Measurements from ENCODE around the gene ABCA9.
"Not testable (repeated sequence)": the region's sequence is repeated elsewhere in the genome, so short reads cannot be mapped to it uniquely, and the experiment has no call there.

ABCA9 gene

GRCh38 chr17:68953340-68953997 is 107.3 kb downstream of the ABCA9 start:
- no peak for DNase-seq (ENCODE audit: low spot score)

- DNase-seq (ENCODE audit: low spot score), result no peak
Measured at GRCh38 chr17:68950725-68951124, 110.0 kb downstream of the ABCA9 start.

DNA sequence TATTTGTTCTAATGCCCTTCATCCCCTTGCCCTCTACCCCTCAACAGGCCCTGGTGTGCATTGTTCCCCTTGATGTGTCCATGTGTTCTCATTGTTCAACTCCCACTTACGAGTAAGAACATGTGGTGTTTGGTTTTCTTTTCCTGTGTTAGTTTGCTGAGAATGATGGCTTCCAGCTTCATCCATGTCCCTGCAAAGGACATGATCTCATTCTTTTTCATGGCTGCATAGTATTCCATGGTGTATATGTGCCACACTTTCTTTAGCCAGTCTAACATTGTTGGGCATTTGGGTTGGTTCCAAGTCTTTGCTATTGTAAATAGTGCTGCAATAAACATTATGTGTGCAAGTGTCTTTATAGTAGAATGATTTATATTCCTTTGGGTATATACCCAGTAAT is 112.9 kb downstream of the ABCA9 start:
- not testable (repeated sequence) for DNase-seq (ENCODE audit: low spot score)

DNA sequence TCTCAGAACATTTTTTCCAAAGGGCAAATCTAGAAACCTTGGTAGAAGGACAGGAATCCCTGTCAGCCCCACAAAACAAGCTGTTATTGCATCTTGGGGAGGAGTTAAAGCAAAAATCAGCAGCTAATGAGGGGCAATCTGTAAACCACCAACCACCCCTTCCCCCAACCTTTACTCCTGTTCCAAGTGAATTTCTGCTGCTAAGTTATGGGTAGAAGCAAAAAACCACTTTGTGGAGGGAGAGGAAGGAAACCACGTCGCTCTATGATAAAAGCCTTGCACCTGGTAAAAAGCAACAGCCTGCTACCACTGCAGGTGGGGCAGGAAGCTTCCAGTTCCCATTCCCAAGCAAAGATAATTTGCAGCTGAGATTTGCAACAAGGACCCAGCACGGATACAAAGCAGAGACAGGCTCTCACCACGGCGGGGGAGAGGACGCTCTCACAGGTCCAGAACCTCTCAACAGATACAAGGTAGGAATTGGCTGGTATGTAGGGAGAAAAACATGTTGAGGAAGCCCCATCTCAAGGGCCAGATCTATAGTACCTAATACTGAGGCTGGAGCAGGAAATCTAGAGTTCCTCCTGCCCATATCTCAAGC is 116.2 kb downstream of the ABCA9 start:
- DNase-seq (ENCODE audit: low spot score), result no peak

DNA sequence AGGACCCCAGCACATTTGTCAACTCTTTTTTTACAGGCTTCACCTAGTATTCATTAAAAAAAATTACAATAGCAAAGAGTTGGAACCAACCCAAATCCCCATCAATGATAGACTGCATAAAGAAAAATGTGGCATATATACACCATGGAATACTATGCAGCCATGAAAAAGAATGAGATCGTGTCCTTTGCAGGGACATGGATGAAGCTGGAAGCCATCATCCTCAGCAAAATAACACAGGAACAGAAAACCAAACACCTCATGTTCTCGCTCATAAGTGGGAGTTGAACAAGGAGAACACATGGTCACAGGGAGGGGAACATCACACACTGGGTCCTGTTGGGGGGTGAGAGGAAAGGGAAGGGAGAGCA is 116.9 kb downstream of the ABCA9 start:
- not testable (repeated sequence) for DNase-seq (ENCODE audit: low spot score)

DNA sequence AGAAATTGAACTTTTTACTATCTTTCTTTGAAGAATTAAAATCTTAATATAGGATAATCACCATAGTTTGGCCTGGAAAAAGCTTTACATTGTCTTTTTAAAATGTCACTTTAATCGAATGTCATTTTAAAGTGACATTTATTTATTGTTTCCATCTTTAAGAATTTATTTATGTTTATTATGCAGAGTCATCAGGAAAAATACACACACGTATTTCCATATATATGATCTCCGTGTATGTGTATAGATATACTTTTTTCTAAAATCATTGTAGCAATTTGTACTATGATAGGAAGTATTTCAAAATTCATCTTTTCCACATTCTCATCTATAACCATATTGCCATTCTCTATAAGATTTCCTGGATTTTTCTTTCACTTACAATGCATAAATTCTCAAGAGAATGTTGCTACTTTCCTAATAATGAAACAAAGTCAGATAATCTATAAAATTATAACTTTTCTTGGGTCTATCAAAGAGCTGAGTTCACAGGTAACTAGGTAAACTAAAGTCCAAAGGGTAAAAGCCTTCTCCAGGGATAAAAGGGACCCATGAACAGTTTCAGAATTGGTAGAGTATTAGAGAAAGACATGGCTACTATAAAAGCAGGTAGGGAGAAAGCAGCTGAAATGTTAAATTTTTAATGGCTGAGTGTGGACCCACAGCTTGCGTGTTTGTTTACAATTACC is 117.5 kb downstream of the ABCA9 start:
- no peak for DNase-seq (ENCODE audit: low spot score)

- no peak for DNase-seq (ENCODE audit: low spot score)
Measured at GRCh38 chr17:68942389-68942788, 118.3 kb downstream of the ABCA9 start.

- no peak for DNase-seq (ENCODE audit: low spot score)
Measured at GRCh38 chr17:68941761-68942160, 119.0 kb downstream of the ABCA9 start.

DNA sequence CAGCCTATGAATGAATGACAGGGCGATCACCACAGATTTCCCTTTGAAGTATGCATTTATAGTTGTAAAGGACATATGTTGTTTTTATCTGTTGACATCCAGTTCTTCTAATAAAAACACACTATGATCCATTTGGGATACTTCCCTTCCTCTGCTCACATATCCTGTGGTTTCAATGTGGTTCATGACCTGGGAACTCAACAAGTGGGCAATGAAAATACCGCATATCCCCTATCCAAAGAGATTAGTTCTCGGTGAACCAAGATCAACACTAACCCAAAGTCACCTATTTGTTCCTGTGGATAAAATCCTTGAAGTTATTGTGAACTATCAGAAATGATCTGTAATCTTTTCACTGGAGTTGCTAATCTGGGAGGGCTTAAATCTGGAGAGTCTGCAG is 121.5 kb downstream of the ABCA9 start:
- no peak for DNase-seq (ENCODE audit: low spot score)

DNA sequence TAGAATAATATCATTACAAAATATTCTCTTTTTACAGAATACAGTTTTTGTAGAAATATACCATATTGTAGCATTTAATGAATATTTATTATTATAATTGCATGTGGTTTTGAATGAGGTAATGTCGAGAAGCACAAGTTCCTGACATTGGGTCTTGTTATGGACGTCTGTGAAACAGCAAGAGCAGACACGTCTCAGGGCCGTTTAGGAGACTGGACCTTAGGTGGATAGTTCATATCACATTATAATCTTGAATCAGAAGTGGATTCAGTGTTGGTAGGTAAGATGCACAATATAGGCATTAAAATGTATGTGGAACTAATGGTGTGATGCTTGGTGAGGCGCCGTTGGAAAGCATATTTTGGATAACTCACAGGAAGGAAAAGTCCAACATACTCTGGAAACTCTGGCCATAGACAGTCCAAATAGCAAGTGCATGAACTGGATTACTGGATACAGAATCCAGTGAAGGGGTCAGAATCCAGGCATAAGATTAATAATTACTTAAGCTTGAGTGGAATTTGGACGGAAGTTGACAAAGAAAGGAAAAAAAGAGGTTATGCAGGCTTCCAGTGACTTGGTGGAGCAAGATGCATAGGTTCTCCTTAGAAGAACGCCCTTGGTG is 122.7 kb downstream of the ABCA9 start:
- peak; percentile 2 for DNase-seq (ENCODE audit: low spot score)

- DNase-seq (ENCODE audit: low spot score), result no peak
Measured at GRCh38 chr17:68927516-68927915, 133.2 kb downstream of the ABCA9 start.

- no peak for DNase-seq (ENCODE audit: low spot score)
Measured at GRCh38 chr17:68924793-68925720, 135.7 kb downstream of the ABCA9 start.

Data from HuH-7.5 (cell line).